GM12874 (cell line): Measurements from ENCODE around the gene GRK5.

Source experiments
- TF ChIP-seq, protein P1 (sequence below): IDR thresholded peaks from 2 replicates; pipeline ENCODE4 v1.5.1; 2011; ENCODE audit warnings: low read depth, mild to moderate bottlenecking, control low read depth, low read length, moderate library complexity; ENCODE audit not compliant: insufficient read depth

Gene GRK5

DNA sequence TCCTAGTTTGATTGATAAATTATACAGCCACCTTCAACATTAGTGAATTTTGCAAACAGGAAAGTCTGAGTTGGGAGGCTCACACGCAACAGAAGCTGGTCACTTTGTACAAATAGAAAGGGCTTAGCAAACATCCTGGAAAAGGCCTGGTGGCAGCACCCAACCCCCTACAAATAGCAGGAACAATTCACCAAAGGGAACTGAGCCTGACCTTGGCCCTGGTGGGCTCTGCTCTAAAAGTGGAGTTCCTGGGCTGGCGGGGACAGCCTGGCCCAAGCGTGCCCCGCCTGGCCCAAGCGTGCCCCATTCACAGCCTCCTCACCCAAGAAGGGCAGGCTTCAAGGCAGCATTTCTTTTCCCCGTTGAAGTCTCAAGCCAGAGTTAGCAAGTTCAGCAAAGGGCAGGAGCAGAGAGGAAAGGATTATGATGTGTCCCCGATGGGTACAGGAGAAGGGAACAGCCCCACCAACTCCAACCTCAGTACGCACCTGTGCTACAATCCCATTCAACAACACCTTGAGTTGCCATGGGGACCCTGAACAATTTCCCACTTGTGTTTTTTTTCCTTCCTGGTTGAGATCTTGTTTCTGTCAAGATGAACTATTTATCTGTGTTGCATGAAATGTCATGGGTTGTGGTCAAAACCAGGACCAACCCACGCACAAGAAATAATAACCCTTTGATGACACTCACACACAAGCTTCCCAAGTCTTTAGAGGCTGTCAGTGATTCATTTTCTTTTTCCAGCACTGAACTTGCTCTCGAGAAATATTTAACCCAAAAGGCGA lies 291.7 kb downstream of the GRK5 start:
- TF ChIP-seq, protein P1, sequence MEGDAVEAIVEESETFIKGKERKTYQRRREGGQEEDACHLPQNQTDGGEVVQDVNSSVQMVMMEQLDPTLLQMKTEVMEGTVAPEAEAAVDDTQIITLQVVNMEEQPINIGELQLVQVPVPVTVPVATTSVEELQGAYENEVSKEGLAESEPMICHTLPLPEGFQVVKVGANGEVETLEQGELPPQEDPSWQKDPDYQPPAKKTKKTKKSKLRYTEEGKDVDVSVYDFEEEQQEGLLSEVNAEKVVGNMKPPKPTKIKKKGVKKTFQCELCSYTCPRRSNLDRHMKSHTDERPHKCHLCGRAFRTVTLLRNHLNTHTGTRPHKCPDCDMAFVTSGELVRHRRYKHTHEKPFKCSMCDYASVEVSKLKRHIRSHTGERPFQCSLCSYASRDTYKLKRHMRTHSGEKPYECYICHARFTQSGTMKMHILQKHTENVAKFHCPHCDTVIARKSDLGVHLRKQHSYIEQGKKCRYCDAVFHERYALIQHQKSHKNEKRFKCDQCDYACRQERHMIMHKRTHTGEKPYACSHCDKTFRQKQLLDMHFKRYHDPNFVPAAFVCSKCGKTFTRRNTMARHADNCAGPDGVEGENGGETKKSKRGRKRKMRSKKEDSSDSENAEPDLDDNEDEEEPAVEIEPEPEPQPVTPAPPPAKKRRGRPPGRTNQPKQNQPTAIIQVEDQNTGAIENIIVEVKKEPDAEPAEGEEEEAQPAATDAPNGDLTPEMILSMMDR = no peak

DNA sequence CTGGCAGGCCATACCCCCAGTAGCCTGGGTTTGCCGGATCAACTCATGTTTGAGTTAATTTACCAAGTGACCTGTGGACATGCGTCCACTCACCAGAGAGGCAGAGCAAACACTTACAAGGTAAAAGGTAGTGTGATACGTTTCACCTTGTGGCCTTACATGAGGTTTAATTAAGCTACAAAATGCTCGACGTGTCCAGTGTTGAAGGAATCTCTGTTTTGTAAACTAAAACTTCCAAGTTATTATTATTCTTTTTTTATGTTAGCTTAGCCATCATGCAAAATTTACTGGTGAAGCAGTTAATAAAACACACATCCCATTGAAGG lies 292.3 kb downstream of the GRK5 start:
- TF ChIP-seq, protein P1 = no peak

DNA sequence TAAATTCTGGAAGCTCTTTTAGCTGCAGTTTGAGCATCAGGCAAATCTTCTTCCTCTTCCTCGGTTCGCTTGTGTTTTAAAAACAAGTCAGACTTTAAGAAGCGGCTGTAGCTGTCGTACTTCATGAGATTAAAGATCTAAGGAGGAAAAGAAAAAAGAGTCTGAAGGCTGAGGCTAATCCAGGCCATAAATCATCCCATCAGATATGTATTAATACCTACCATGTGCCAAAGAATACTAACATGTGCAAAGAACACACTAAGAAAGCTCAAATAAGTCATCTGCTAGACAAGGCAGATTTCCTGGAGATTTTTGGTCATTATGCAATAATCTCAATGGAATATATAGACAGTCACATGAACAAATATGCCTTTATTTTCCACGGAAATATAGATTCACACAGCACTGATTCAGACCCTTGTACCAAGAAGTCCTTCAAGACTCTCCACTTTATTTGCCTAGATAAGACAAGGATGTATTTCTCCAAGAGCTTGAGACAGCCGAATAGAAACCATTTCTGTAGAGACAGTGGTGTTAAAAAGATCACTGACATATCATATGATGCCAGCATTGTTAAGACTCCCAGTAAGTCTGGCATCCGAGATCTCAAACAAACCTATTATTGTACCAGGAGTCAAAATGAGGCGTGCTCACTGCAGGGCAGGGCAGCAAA lies 292.9 kb downstream of the GRK5 start:
- TF ChIP-seq, protein P1 = no peak

DNA sequence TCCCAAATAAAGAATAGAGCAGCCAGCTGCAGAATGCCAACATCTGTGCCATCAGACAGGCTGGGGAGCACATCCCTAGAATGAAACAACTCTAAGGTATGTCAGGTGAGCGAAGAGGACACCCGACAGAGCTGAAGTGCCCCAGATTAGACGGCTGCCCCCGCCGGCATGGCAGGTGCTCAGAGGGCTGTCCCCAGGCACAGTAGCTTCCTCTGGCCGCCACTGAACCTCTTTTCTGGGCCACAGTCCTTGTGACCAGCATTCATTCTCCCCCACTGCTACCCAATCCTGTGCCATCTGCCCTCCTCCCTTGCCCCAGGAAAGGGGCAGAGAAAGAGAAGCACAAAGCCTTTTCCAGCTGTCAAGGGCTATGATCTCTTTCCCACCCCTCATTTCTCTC lies 293.4 kb downstream of the GRK5 start:
- TF ChIP-seq, protein P1 = no peak

DNA sequence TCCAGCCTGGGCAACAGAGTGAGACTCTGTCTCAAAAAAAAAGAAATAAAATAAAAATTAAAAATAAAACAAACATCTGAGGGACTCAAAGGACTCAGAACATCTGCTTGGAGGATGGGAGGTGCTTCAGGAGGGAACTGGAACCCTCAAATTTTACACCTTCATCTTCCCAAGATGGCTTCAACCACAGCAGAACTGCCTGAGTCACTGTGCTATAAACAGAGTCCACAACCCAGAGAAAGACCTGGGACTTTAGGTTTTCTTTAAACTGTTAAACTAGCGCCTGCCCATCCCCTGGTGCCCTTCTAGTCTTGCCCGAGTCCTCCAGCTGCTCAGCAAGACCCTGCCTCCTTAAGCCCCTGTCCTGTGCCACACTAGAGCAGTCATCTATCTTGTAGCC lies 294.3 kb downstream of the GRK5 start:
- TF ChIP-seq, protein P1 = no peak

DNA sequence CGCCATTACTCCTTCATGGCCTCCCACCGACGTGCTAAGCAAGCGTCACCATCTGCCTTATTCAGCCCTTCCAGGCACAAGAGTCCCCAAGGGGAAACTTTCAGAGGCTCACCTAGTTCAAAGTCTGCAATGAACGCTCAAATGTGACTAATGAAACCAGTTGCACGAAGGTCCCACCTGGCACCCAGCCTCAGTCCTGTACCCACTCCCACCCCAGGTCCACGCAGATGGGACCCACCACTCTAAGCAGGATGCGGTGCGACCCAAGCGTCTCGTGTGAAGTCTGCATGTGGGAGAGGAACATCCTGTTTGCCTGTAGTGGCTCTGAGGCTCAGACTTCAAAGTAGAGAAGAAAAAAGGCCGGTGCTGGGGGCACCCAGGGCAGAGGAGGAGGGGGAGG lies 294.8 kb downstream of the GRK5 start:
- TF ChIP-seq, protein P1 = no peak

DNA sequence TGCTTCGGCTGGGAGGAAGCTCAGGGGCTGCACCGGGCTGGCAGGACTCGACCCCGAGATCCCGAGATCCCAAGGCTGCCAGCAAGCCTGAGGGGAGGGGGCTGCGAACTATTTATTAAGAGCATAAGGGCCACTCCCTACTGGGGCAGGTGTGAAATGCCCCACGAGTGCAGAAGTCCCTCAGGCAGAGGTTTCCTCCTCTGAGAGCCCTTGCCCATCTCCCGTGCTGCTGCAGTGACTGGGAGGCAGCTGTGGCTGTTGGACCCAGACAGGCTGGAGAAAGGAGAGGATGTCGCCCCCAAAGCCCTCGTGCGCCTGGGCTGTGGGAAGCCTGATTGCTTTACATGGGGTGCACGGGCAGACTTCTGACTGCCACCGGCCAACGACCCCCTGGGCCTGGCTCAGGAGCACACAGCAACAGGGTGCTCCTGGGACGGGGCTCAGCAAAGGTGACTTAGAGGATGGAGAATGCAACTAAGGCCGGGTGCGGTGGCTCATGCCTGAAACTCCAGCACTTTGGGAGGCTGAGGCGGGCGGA lies 295.3 kb downstream of the GRK5 start:
- TF ChIP-seq, protein P1 = no peak
